Stomach (tissue), 9 donors: ENCODE results near the gene GALNT13. TPM values are rescaled to one million over a fixed set of nuclear protein-coding genes. Genes with fewer than 3 reads are reported as not detected.

Experiments
- DNase-seq, 2 donors: peaks; one replicate each; pipeline versions ENCODE4 v3.0.0 to v3.0.0-alpha.2; 2013 to 2019
- H3K27ac ChIP-seq, 5 donors: fragments of 200-600 bp in 4 of 5; sonication (generic) in 4 of 5; one replicate each; pipeline ENCODE4 v1.5.1; 2013 to 2019; ENCODE audit warnings: mild to moderate bottlenecking in 1 of 5, moderate library complexity in 1 of 5
- H3K27me3 ChIP-seq, 3 donors: fragments of 200-600 bp; sonication (generic); one replicate each; pipeline ENCODE4 v1.5.1; 2017 to 2019; ENCODE audit warnings: mixed run types in 1 of 3
- H3K36me3 ChIP-seq, 4 donors: fragments of 200-600 bp; sonication (generic); 1 replicate in 3 of 4; 2 replicates in 1 of 4; pipeline ENCODE4 v1.5.1; 2016 to 2019
- H3K4me1 ChIP-seq, 4 donors: fragments of 200-600 bp; sonication (generic); one replicate each; pipeline ENCODE4 v1.5.1; 2016 to 2019
- H3K4me3 ChIP-seq, 4 donors: fragments of 200-600 bp; sonication (generic) in 3 of 4; one replicate each; pipeline ENCODE4 v1.5.1; 2016 to 2019; ENCODE audit warnings: mild to moderate bottlenecking in 1 of 4
- H3K9me3 ChIP-seq, 4 donors: fragments of 200-600 bp; sonication (generic); one replicate each; pipeline ENCODE4 v1.5.1; 2016 to 2019
- CTCF ChIP-seq, 7 experiments: fragments of 450-650 bp in 4 of 7; fragments of 200-600 bp in 3 of 7; sonication (generic) in 3 of 7; IDR thresholded peaks; one replicate each; pipeline ENCODE4 v1.5.1; 2016 to 2019; ENCODE audit warnings: antibody characterized with exemption in 7 of 7, control low read depth in 2 of 7, mild to moderate bottlenecking in 1 of 7
- EP300 ChIP-seq: sonication (generic); formaldehyde crosslinking; IDR thresholded peaks from one replicate; pipeline ENCODE4 v1.6.1; 2017; ENCODE audit warnings: antibody characterized with exemption
- POLR2A ChIP-seq, 4 donors: fragments of 450-650 bp; IDR thresholded peaks; one replicate each; pipeline ENCODE4 v1.6.1; 2016; ENCODE audit warnings: antibody characterized with exemption in 4 of 4, control low read depth in 2 of 4, mild to moderate bottlenecking in 1 of 4, moderate library complexity in 1 of 4
- POLR2AphosphoS5 ChIP-seq, 3 donors: sonication (generic); formaldehyde crosslinking; IDR thresholded peaks; one replicate each; pipeline ENCODE4 v1.6.1; 2016; ENCODE audit warnings: antibody characterized with exemption in 3 of 3
- WGBS, 5 donors: extraction: QIAGEN DNeasy Blood & Tissue Kit in 3 of 5; methylation state at CpG; one replicate each; pipeline versions ENCODE4 v1.1.5 to v1.1.7; 2013 to 2018; 5-methylcytosine and 5-hydroxymethylcytosine counted together
- intact Hi-C: fragments of 100-400 bp; cut with DNase I; formaldehyde crosslinking; loops from one replicate; pipeline ENCODE4 v1.15.1; 2023; ENCODE audit warnings: low total_unique reads
- polyA plus RNA-seq, 3 donors: library from polyadenylated mRNA; stranded (reverse); fragments of 200-250 nt; gene quantifications; one replicate each; pipeline ENCODE4 v1.2.3, GENCODE V29; 2013
- total RNA-seq, 5 donors: library from RNA; depleted of rRNA; stranded (reverse); fragments of >200 nt; gene quantifications; one replicate each; pipeline versions ENCODE4 v1.1.0 to v1.2.3, GENCODE V29; 2014 to 2016
- donor health status: healthy with polysubstance abuse.
- donor health status: Bipolar disorder and iron deficiency.
- donor health status: healthy.

GALNT13 gene
- total and polyA plus RNA-seq, 8 donors, result 0.15 to 6.2 (median 0.72) TPM; not detected in 3

- no peaks in the 10 kb centered on the region for H3K36me3 ChIP-seq
- H3K4me1 ChIP-seq, result no peaks in the 10 kb centered on the region
- no peak overlapping the region for H3K27ac ChIP-seq
- no peaks in the 10 kb centered on the region for H3K27me3 ChIP-seq
- no peak overlapping the region for H3K4me3 ChIP-seq
- intact Hi-C loops, result no loop called here
- DNase-seq, result no peak
- 55 to 66% (median 59%) methylated on average over 2 of the region's 2 CpGs for WGBS, 5 donors
- peaks cover 0 to 11% (median 3%) of the 10 kb centered on the region in 4 donors for H3K9me3 ChIP-seq
- TF ChIP-seq EP300, result no peak
- no peak for TF ChIP-seq CTCF (IDR thresholded peaks at IDR 0.05)
- TF ChIP-seq POLR2A (IDR thresholded peaks at IDR 0.05), result no peak
- no peak for TF ChIP-seq POLR2AphosphoS5 (IDR thresholded peaks at IDR 0.05)
Measured at GRCh38 chr2:154158101-154158500, 286.4 kb downstream of the GALNT13 start.

DNA sequence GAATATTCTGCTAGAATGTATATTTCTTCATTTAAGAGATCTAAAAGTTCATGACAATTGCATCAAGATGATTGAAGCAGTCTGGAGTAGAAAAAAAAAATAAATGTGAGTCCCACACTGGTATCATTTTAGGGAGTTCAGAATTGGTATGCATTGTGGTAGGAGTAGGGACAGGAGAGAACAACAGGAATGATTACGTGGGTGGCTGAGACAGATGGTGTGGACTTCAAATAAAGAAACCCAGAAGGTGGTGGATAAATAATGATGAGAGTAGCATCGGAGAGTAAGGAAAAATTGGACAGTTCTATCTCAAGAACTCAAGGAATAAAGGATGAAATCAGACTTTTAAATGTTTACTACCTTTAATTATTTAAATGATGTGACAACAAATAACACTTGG lies 289.6 kb downstream of the GALNT13 start:
- Histone ChIP-seq H3K4me3 (no peak overlapping the region), H3K9me3 (no peaks in the 10 kb centered on the region), H3K4me1 (no peaks in the 10 kb centered on the region), H3K27me3 (no peaks in the 10 kb centered on the region), H3K27ac (no peak overlapping the region), H3K36me3 (no peaks in the 10 kb centered on the region)
- TF ChIP-seq CTCF (IDR thresholded peaks at IDR 0.05), result no peak
- no peak for TF ChIP-seq EP300
- TF ChIP-seq POLR2A (IDR thresholded peaks at IDR 0.05), result no peak
- no peak for TF ChIP-seq POLR2AphosphoS5 (IDR thresholded peaks at IDR 0.05)
- intact Hi-C loops, result no loop called here
- DNase-seq, result no peak
- 80 to 92% (median 89%) methylated on average over 2 of the region's 2 CpGs for WGBS, 5 donors

DNA sequence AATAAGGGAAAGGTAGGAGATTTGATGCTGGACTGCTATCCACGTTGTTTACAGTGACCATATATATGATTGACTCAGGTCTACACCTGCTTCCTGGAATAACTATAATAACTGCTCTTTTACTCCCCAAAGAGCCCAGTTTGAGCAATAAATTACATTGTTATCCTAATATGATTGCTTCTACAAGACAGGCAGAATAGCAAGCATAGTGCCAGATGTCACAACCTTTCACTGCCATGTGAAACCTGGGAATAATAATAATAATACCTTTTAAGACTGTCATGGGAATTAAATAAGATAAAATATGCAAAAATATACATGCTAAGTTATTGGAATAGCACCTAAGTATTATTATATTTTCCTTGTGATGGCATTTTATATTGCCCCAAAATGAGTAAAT lies 298.7 kb downstream of the GALNT13 start:
- Histone ChIP-seq H3K4me1 (no peaks in the 10 kb centered on the region), H3K4me3 (no peak overlapping the region), H3K36me3 (no peaks in the 10 kb centered on the region), H3K27ac (no peak overlapping the region), H3K27me3 (no peaks in the 10 kb centered on the region), H3K9me3 (peaks cover 0 to 8% (median 0%) of the 10 kb centered on the region in 4 donors)
- no peak for DNase-seq
- intact Hi-C loops, result no loop called here
- TF ChIP-seq CTCF (IDR thresholded peaks at IDR 0.05) (no peak), EP300 (no peak), POLR2A (IDR thresholded peaks at IDR 0.05) (no peak), POLR2AphosphoS5 (IDR thresholded peaks at IDR 0.05) (no peak)
- 36 to 61% (median 44%) methylated on average over 1 of the region's 1 CpG for WGBS, 5 donors

DNA sequence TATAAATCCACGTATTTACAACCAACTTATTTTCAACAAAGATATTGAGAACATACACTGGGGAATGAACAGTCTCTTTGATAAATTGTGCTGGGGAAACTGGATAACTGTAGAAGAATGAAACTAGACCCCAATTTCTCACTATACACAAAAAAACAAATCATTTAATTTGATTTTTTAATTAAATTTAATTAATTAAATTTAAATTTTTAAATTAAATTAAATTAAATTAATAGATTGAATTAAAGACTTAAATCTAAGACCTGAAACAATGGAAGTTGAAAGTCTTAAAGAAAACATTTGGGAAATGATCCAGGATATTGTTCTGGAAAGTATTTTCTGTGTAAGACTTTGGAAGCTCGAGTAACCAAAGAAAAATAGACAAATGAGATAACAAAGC lies 301.4 kb downstream of the GALNT13 start:
- H3K27me3 ChIP-seq, result no peaks in the 10 kb centered on the region
- WGBS, 5 donors, result 57 to 66% (median 59%) methylated on average over 2 of the region's 2 CpGs
- no peaks in the 10 kb centered on the region for H3K36me3 ChIP-seq
- intact Hi-C loops, result no loop called here
- TF ChIP-seq CTCF (IDR thresholded peaks at IDR 0.05) (no peak), POLR2AphosphoS5 (IDR thresholded peaks at IDR 0.05) (no peak), EP300 (no peak), POLR2A (IDR thresholded peaks at IDR 0.05) (no peak)
- H3K9me3 ChIP-seq, result no peaks in the 10 kb centered on the region
- no peak for DNase-seq
- no peaks in the 10 kb centered on the region for H3K4me1 ChIP-seq
- no peak overlapping the region for H3K27ac ChIP-seq
- no peak overlapping the region for H3K4me3 ChIP-seq
